ENCODE measurements around the gene KRT75. TPM values are rescaled to one million over a fixed set of nuclear protein-coding genes. Genes with fewer than 3 reads are reported as not detected.

Gene KRT75
- total RNA-seq, 1 donor from 2014 or later: not detected

DNA sequence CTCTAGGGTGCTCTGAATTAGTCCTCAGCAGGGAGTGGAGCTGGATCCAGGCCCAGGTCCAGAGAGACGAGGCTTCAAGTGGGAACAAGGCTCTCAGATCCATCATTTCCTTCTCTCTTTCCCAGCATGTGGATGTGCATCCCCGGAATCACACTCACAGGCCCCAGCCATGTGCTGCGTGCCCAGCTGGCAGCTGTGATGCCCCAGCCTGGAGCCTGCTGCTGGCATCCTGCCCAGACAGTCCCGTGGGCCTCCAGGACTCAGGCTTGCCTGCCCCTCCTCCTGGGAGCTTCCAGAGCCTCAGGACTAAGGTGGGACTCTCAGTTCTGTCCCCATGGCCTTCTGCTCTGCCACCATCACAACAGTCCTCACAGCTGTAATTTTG is 42.6 kb downstream of the KRT75 start:
- DNase-seq (ENCODE audit: low spot score): peak; percentile 57

DNA sequence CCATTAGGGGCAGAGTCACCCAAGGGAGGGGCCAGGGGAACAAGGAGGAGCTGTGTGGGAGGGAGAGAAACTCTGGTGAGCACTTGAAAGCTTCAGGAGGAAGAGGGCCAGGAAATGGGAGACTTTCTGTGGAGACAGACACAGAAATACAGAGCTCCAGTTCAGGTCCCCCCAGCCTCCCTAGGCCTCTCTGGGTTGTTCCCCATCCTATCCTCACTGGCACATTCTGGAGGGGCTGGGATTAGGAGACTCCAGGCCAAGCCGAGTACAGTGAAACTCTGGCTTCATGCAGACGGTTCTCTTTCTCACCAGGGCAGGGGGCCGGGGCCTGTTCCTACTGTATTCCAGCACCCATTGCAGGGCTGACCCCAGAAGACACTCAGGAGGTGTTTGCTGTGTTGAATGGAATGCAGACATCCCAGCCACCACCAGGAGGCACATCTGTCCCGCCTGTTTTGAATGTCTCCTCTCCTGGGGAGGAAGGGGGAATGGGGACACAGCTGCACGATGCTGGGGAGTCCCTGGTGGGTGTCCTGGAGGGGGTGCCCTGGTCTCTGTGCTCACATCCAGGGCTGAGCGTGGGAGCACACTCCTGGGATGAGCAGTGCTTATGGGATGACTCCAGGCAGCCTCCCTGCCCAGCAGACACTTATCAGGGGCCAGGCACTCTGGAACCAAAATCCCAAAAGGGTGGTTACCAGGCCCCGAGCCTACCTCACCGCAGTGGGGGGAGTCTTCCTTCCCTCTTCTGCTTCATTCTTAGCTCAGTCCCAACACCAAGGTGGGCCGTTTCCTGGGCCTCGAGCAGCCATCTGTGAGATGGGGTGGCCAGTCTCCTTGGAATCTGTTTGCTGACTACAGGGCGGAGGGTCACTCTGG is 43.2 kb downstream of the KRT75 start:
- no peak for DNase-seq (ENCODE audit: low spot score)

DNA sequence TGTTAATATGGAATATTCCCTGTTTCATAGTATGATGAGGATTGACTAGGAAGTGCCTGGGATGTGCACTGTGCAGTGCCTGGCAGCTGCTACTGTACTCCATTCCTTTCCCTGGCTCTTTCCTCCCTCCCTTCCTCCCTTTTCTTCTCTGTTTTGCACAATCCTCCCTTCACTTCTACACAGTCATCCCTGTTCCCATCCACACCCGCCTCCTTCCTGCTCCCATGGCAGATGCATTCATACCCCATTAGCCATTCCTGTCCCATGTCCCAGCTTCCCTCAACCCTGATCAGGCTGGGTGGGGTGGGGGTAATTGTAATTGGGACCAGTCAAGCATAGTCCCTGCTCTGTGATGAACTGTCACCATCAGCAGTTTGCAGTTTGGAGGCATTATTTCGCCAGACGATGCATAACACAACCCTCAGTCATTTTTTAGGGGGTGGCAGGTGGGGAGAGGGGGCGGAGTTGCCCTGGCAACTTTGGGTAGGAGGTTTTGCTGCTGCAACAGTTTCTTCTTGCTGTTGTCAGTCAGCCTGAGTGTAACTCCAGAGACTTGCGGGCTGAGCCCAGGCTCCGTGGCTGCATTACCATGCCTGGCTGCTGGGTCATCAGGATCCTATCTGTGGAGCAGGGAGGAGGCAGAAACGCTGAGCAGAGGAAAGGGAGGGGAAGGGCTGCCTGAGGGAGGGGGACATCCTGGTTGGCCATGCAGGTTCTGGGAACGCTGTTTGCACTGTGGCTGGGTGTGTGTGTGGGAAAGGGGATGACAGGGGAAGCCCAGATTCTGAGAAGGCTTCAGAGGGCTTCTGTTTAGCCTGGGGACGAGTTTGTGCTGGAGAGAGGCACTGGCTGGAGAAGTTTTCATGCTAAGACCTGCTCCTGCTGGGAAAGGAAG is 44.6 kb downstream of the KRT75 start:
- DNase-seq (ENCODE audit: low spot score): no peak

DNA sequence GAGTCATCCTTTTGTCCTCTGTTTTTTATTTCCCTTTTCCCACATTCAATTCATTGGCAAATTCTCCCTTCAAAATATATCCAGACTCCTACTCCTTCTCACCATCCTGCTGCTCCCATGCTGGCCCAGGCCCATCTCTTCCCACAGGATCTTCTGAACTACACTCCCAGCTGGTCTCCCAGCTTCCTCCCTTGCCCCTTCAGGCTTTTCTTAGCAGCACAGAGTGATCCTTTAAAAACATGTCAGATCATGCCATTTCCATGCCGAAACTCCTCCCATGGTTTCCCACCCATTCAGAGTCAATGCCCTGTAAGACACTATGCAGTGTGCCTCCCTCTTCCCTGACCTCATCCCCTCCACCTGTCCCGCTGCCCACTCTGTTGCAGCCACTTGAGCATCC is 46.3 kb downstream of the KRT75 start:
- no peak for DNase-seq (ENCODE audit: low spot score)

DNA sequence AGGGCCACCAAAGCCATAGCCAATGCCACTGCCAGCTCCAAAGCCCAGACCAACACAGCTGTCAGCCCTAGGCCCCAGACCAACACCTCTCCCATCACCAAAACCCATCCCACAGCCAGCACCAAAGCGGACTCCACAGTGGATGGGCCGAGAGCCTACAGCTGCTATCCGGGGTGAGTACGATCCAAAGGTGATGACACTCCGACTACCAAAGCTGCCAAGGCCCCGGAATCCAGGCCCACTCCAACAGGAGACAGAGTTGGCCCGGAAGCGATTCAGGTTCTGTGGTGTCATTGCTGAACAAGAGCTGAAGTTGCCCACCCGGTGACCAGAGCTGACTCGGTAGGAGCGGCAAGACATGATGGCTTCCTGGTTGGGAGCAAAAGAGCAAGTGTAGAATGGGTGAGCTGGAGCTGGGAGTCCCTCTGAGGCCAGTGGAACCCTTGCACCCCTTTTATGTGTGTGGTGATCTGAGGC is 48.9 kb downstream of the KRT75 start, which contains the start of gene KRT84:
Gene KRT84 (minus strand): TSS at position 427 of the 477 bp plus-strand sequence. CDS start 67 bp downstream, at position 360.
- DNase-seq (ENCODE audit: low spot score): no peak

DNA sequence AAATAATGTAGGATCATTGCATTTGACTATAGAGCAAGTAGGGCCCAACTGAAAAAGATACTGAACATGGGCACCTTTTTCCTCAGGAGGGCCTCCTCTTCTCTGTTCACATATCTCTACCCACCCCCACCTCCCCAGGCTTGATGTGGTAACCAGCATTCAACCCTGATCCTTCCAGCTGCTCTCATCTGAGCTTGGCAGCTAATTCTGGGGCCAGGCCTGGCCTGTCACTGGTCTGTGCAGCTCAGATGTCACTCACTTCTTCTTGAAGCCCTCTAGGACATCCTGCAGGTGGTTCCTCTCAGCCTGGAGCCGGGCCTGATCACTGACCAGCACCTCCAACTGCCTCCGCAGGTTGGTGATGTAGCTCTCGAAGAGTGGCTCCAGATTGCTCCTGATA is 50.8 kb downstream of the KRT75 start:
- no peak for DNase-seq (ENCODE audit: low spot score)

DNA sequence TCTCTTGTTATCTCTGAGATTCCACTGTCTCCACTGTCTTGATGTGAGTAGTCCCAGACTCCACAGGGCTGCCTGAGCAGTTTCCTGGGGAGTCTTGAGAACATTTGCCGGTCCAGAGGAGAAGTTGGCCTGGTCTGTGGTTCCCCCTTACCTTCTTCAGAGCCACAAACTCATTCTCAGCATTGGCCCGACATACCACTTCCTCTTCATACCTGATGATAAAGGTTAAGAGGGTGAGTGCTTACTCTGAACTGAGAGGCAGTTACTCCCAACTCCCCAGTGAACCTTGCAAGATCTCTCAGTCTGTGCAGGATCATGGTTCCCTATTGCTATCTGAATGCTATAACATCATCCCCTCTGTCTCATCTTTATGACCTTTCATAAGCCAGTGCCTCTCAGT is 51.3 kb downstream of the KRT75 start:
- no peak for DNase-seq (ENCODE audit: low spot score)

DNA sequence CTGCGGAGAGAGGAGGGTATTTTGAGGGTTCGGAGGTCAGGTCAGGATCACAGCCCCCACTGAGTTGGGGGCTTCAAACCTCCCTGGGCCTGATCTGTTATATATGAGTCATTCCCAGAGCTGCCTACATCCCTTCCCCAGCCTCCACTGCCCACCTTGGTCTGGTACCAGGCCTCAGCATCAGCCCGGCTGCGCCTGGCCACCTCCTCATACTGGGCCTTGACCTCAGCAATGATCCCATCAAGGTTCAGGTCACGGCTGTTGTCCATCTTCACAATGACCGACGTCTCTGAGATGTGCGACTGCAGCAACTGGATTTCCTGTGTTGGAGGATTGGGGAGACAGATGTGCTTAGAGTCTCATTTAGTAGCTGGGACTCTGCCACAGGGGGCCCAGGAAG is 53.0 kb downstream of the KRT75 start:
- DNase-seq (ENCODE audit: low spot score): no peak

DNA sequence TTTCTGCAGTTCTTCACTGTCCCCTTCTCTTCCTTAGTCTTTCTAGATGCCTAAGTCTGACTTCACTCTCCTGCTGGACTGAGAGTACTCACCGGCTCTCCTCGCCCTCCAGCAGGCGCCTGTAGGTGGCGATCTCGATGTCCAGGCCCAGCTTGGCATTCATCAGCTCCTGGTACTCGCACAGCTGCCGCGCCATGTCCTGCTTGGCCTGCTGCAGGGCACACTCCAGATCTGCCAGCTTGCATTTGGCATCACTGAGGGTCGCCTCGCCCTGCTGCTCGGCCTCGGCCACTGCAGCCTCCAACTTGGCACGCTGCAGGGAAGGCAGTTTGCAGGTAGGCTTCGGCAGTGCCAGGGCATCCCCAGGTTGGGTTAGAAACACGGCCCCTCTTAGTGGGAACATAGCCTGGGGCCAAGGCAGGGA is 53.9 kb downstream of the KRT75 start:
- no peak for DNase-seq (ENCODE audit: low spot score)

DNA sequence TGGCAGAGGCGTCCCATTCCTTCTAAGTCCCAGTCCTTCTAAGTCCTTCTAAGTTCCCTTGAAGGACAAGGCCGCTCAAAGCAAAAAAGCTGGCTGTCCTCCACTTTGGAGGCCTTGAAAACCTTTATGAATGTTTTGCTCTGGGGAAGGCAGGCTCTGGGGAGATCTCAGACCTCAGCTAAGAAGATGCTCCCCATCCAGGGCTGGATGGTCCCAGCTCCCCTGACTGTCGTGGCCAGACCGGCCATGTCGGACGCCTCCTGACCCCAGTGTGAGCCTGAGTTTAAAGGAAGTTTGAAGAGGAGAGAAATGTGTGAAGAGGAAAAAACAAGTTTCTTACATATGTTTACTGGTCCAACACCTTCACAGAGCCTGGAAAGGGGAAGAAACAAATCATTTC is 54.6 kb downstream of the KRT75 start:
- no peak for DNase-seq (ENCODE audit: low spot score)

DNA sequence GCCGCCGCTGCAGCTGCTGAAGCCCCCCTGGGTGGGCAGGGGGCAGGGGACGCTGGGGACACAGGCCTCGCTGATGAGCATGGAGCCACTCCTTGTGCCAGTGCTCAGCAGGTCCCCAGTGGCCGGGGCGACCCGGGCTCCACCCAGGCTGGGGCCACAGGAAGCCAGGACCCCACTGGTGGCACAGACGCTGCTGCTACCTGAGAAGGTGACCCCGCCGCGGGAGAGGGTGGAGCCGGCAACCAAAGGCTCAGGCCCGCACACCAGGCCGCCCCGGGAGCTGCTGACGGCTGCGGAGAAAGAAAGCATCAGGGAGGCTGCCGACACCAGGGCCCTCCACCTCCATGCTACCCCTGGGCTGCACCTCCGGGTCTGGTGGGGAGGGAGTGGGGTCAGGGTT is 56.1 kb downstream of the KRT75 start:
- no peak for DNase-seq (ENCODE audit: low spot score)

DNA sequence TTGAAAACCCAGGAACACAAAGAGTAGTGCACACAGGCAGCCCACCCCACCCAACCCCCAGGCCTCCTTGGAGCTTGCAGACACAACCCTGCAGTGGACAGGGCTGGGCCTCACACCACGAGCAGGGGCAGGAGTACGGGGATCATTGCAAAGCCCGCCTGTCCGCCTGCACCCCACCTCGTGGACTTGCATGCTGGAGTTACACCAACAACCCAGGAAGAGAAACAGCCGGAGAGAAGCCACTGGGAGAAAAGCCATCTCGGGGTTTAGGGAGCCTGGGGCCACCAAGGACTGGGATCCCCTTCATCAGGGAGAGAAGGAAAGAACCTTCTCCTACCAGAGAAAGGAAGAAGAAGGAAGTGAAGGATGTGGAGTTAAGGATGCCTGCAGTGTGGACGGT is 56.9 kb downstream of the KRT75 start:
- no peak for DNase-seq (ENCODE audit: low spot score)

Other genes starting within 250 kb of the KRT75 start
- gene KRT80, start 242.4 kb downstream of the KRT75 start, total RNA-seq: 4.6 TPM
- 2,511 TPM for gene KRT7, start 201.1 kb downstream of the KRT75 start, total RNA-seq
- gene KRT86, start 159.7 kb downstream of the KRT75 start, total RNA-seq: 0.62 TPM
- not detected for gene KRT81, start 142.8 kb downstream of the KRT75 start, total RNA-seq
- not detected for gene KRT83, start 113.0 kb downstream of the KRT75 start, total RNA-seq
- not detected for gene KRT85, start 66.9 kb downstream of the KRT75 start, total RNA-seq
- not detected for gene KRT84, start 48.7 kb downstream of the KRT75 start, total RNA-seq
- gene KRT82, start 28.0 kb downstream of the KRT75 start, total RNA-seq: not detected
- 0.36 TPM for gene KRT6B, start 17.8 kb upstream of the KRT75 start, total RNA-seq
- 0.39 TPM for gene KRT6C, start 39.4 kb upstream of the KRT75 start, total RNA-seq
- 28.7 TPM for gene KRT6A, start 58.9 kb upstream of the KRT75 start, total RNA-seq
- 388 TPM for gene KRT5, start 86.0 kb upstream of the KRT75 start, total RNA-seq
- gene KRT71, start 118.8 kb upstream of the KRT75 start, total RNA-seq: not detected
- 0.26 TPM for gene KRT74, start 139.5 kb upstream of the KRT75 start, total RNA-seq
- gene KRT72, start 167.1 kb upstream of the KRT75 start, total RNA-seq: not detected
- gene KRT73, start 184.2 kb upstream of the KRT75 start, total RNA-seq: not detected
- gene KRT2, start 217.8 kb upstream of the KRT75 start, total RNA-seq: not detected
- gene KRT1, start 246.0 kb upstream of the KRT75 start, total RNA-seq: not detected

Measured in ureter (tissue), 1 donor.